B cell (primary cell): Measurements from ENCODE around the gene IVL.

Source experiments
- CTCF ChIP-seq: fragments of 200-600 bp; IDR thresholded peaks from one replicate; pipeline ENCODE4 v1.8.0; 2022; ENCODE audit warnings: antibody characterized with exemption, mild to moderate bottlenecking
- EZH2 ChIP-seq: IDR thresholded peaks from 2 replicates; pipeline ENCODE4 v1.6.1; 2012; ENCODE audit warnings: borderline replicate concordance, low read depth, mild to moderate bottlenecking, moderate library complexity, low read length; ENCODE audit not compliant: insufficient read depth, poor library complexity, severe bottlenecking

- no peak for TF ChIP-seq EZH2
- TF ChIP-seq CTCF = peak; percentile 91
Observed at GRCh38 chr1:152869808-152870419, 38.4 kb upstream of the IVL start.
